Esophagus muscularis mucosa (tissue), 4 donors: ENCODE results near the gene RBBP6. TPM values are rescaled to one million over a fixed set of nuclear protein-coding genes. Genes with fewer than 3 reads are reported as not detected.

Experiments used
- DNase-seq: peaks from one replicate; pipeline ENCODE4 v3.0.0-alpha.2; 2017; ENCODE audit errors: extremely low spot score
- H3K27ac ChIP-seq, 4 donors: fragments of 200-600 bp; sonication (generic); replicated peaks in 1 of 4; 1 replicate in 3 of 4; 2 replicates in 1 of 4; pipeline ENCODE4 v1.5.1; 2016 to 2019; ENCODE audit warnings: mild to moderate bottlenecking in 1 of 4
- H3K27me3 ChIP-seq, 4 donors: fragments of 200-600 bp; sonication (generic); one replicate each; pipeline versions ENCODE4 v1.5.1 to v1.6.0; 2016 to 2019
- H3K36me3 ChIP-seq, 4 donors: fragments of 200-600 bp; sonication (generic); one replicate each; pipeline ENCODE4 v1.5.1; 2016 to 2019
- H3K4me1 ChIP-seq, 4 donors: fragments of 200-600 bp; sonication (generic); one replicate each; pipeline ENCODE4 v1.5.1; 2016 to 2019
- H3K4me3 ChIP-seq, 4 donors: fragments of 200-600 bp; sonication (generic); 1 replicate in 2 of 4; 2 replicates in 2 of 4; pipeline ENCODE4 v1.5.1; 2016 to 2019; ENCODE audit warnings: mild to moderate bottlenecking in 4 of 4, moderate library complexity in 1 of 4
- H3K9me3 ChIP-seq, 4 donors: fragments of 200-600 bp; sonication (generic); 1 replicate in 3 of 4; 2 replicates in 1 of 4; pipeline ENCODE4 v1.5.1; 2016 to 2019
- CTCF ChIP-seq, 3 experiments: fragments of 200-600 bp in 2 of 3; fragments of 450-650 bp in 1 of 3; sonication (generic) in 2 of 3; IDR thresholded peaks; one replicate each; pipeline ENCODE4 v1.5.1; 2017 to 2019; ENCODE audit warnings: antibody characterized with exemption in 3 of 3, mild to moderate bottlenecking in 2 of 3, moderate library complexity in 1 of 3
- EP300 ChIP-seq: sonication (generic); formaldehyde crosslinking; IDR thresholded peaks from one replicate; pipeline ENCODE4 v1.6.1; 2017; ENCODE audit warnings: antibody characterized with exemption
- POLR2A ChIP-seq: fragments of 450-650 bp; IDR thresholded peaks from one replicate; pipeline ENCODE4 v1.6.1; 2017; ENCODE audit warnings: antibody characterized with exemption, moderate library complexity, mild to moderate bottlenecking, low read depth
- POLR2AphosphoS5 ChIP-seq, 2 donors: sonication (generic); formaldehyde crosslinking; IDR thresholded peaks; one replicate each; pipeline ENCODE4 v1.6.1; 2017; ENCODE audit warnings: antibody characterized with exemption in 2 of 2
- WGBS: methylation state at CpG from one replicate; pipeline ENCODE4 v1.1.5; 2018; 5-methylcytosine and 5-hydroxymethylcytosine counted together
- intact Hi-C: fragments of 100-400 bp; cut with DNase I; formaldehyde crosslinking; loops from one replicate; pipeline ENCODE4 v1.15.1; 2023
- total RNA-seq, 4 donors: library from RNA; depleted of rRNA; stranded (reverse); fragments of >200 nt; gene quantifications; one replicate each; pipeline versions ENCODE4 v1.1.0 to v1.2.1, GENCODE V29; 2016

The RBBP6 gene
- total RNA-seq, 4 donors from 2014 or later: 45.7 to 89.0 (median 53.1) TPM

GRCh38 chr16:24555346-24555872 is 16.0 kb downstream of the RBBP6 start:
- TF ChIP-seq POLR2A: no peak
- H3K9me3 ChIP-seq: no peaks in the 10 kb centered on the region
- DNase-seq: no peak
- peaks cover 12 to 66% (median 42%) of the 10 kb centered on the region in 4 donors for H3K36me3 ChIP-seq
- 87% methylated on average over 6 of the region's 6 CpGs for WGBS
- intact Hi-C loops: no loop called here
- no peak overlapping the region for H3K4me3 ChIP-seq
- no peaks in the 10 kb centered on the region for H3K27me3 ChIP-seq
- H3K27ac ChIP-seq: no peak overlapping the region
- H3K4me1 ChIP-seq: peaks cover 13 to 37% (median 16%) of the 10 kb centered on the region in 4 donors

DNA sequence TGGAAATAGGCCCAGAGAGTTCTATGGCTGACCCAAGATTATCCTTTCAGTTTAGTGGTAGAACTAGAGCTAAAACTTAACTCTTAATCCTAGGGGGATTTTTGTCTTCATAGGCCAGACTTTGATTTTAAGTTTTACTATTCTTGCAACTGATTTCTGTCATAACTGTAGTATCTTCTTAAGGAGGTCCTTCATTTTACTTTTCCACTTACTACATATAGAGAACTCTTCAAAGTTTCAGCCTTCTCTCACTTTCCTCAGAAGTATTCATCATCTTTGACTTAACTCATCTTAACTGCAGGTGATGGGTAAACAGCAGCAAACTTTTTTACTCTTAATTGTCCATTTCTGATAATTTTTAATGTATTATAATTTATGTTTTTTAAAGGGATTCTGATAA is 23.4 kb downstream of the RBBP6 start:
- Histone ChIP-seq H3K27me3 (no peaks in the 10 kb centered on the region), H3K4me3 (no peak overlapping the region), H3K27ac (no peak overlapping the region), H3K36me3 (peaks cover 50 to 100% (median 93%) of the 10 kb centered on the region in 4 donors), H3K4me1 (no peaks in the 10 kb centered on the region), H3K9me3 (no peaks in the 10 kb centered on the region)
- DNase-seq: no peak
- TF ChIP-seq POLR2A: no peak
- TF ChIP-seq CTCF (IDR thresholded peaks at IDR 0.05): no peak
- TF ChIP-seq EP300: no peak
- no peak for TF ChIP-seq POLR2AphosphoS5 (IDR thresholded peaks at IDR 0.05)
- intact Hi-C loops: no loop called here

- Histone ChIP-seq H3K9me3 (no peaks in the 10 kb centered on the region), H3K27me3 (no peaks in the 10 kb centered on the region), H3K4me3 (no peak overlapping the region), H3K4me1 (no peaks in the 10 kb centered on the region), H3K27ac (no peak overlapping the region), H3K36me3 (peaks cover 63 to 94% (median 90%) of the 10 kb centered on the region in 4 donors)
- intact Hi-C loops: loop anchor here (5.0 kb wide), 2 partner anchors 229 to 249 kb away; no protein-coding TSS in a partner anchor
- no peak for DNase-seq
- WGBS: 49% methylated on average over 4 of the region's 4 CpGs
- TF ChIP-seq POLR2AphosphoS5 (IDR thresholded peaks at IDR 0.05): no peak
- no peak for TF ChIP-seq EP300
- TF ChIP-seq CTCF (IDR thresholded peaks at IDR 0.05): peak; percentile 27 to 38 (median 38)
These were observed 29.0 kb downstream of the RBBP6 start for GRCh38 chr16:24568392-24568791.

DNA sequence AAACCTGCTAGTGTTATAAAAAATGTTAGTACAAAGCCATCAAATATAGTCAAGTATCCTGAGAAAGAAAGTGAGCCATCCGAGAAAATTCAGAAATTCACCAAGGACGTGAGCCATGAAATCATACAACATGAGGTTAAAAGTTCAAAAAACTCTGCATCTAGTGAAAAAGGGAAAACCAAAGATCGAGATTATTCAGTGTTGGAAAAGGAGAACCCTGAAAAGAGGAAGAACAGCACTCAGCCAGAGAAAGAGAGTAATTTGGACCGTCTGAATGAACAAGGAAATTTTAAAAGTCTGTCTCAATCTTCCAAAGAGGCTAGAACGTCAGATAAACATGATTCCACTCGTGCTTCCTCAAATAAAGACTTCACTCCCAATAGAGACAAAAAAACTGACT is 31.7 kb downstream of the RBBP6 start:
- peaks cover 46 to 67% (median 63%) of the 10 kb centered on the region in 4 donors for H3K36me3 ChIP-seq
- intact Hi-C loops: no loop called here
- WGBS: 83% methylated on average over 6 of the region's 6 CpGs

DNA sequence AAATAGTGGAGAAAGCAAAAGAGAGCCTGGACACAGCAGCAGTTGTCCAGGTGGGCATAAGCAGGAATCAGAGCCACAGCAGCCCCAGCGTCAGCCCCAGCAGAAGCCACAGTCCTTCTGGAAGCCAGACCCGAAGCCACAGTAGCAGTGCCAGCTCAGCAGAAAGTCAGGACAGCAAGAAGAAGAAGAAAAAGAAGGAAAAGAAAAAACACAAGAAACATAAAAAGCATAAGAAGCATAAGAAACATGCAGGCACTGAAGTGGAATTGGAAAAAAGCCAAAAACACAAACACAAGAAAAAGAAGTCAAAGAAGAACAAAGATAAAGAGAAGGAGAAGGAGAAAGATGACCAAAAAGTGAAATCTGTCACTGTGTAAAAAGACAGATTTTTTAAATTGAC is 32.7 kb downstream of the RBBP6 start:
- Histone ChIP-seq H3K27me3 (no peaks in the 10 kb centered on the region), H3K4me3 (no peak overlapping the region), H3K4me1 (no peaks in the 10 kb centered on the region), H3K27ac (no peak overlapping the region), H3K36me3 (peaks cover 37 to 57% (median 54%) of the 10 kb centered on the region in 4 donors), H3K9me3 (no peaks in the 10 kb centered on the region)
- intact Hi-C loops: no loop called here
- TF ChIP-seq EP300 (no peak), POLR2A (no peak), CTCF (IDR thresholded peaks at IDR 0.05) (no peak), POLR2AphosphoS5 (IDR thresholded peaks at IDR 0.05) (no peak)
- DNase-seq: no peak
- 87% methylated on average over 2 of the region's 2 CpGs for WGBS

More for the DNA sequence above, 31.7 kb downstream of the RBBP6 start:
- TF ChIP-seq POLR2AphosphoS5 (IDR thresholded peaks at IDR 0.05): no peak
- TF ChIP-seq EP300: no peak
- TF ChIP-seq CTCF (IDR thresholded peaks at IDR 0.05): no peak
- no peak for TF ChIP-seq POLR2A
- Histone ChIP-seq H3K4me3 (no peak overlapping the region), H3K27ac (no peak overlapping the region), H3K9me3 (no peaks in the 10 kb centered on the region), H3K27me3 (no peaks in the 10 kb centered on the region), H3K4me1 (no peaks in the 10 kb centered on the region)
- no peak for DNase-seq
